Activated naive CD4-positive, alpha-beta T cell treated with anti-CD3 and anti-CD28 coated beads, Interleukin-2, amount 50 U/mL, for 16 hours (primary cell): ENCODE measurements around the gene S1PR3.

Experiments used
- DNase-seq: peaks from one replicate; pipeline ENCODE4 v3.0.0-alpha.2; 2020

The S1PR3 gene

DNA sequence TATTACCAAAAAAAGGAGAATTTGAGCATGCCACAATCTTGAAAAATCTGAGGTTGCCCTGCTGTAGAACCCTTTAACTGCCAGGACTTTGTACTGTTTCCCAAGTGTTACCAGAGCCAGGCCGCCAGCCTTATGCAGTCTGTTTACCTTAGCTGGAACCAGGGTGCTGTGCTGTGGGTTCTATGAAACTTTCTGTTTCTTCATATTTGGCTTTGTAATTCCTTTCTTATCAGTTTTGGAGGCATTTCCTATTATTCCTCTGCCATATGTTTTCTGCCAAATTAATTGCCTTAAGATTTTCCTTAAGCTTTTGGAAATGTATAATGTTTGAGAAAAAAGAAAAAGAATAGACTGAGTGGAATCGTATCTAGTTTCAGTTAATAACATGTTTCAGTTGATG, 2.1 kb downstream of the S1PR3 start:
- DNase-seq, result no peak

DNA sequence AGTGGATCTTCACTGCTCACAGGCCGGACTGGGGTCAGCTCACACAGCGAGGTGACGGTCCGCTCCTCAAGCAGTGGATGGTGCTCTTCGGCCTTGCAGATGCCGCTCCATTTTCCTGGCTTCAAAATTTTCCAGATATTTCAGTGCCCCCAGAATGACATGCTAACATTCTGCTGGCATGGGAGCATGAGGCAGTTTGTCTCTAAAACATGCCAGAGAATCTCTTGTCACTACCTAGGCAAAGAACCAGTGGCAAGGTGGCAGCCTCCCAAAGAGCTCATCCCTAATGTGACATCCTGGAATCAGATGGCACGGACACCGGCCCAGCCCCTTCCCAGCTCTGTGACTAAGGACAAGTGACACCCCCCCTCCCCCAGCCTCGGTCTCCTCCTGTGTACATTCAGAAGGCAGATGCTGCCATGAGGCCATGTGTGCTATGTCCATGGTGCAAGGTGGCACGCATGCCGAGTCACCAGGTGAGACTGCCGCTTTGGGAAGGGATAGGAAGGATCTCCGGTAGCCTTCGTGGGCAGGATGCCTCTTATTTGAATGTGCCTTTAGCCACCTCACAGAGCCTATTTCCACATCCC, 2.7 kb downstream of the S1PR3 start:
- DNase-seq, result no peak

DNA sequence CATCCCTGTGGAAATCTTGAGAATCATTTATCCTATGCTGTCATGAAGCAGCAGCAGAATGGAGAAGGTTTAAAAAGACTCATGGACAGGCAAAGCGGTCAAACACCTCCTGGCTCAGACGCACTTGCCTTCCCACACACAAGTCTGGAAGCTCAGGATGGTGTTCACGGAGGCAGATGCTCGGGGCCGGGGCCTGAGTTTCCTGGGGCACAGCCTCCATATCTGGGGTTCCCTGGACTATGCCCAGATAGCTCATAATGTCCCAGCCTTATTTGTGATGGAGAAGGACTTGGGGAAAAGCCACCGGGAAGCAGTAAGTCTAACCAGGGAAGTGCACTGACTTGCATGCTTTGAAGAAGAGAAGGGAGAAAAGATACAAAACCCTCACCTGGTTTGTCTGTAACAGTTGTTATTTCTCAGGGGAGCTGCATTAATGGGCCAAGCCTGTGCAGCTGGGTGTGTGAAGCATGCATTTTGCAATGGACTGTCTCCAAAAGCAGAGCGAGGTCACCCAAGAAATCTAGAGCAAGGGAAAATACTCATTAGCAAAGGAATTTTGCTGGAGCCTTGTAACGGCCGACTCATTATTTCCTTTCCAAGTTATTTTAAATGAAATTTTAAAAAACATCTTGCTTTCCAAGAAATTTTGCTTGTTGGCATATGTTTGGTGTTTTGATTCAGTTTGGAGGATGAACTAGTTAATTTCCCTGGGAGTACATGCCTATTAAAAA, 3.4 kb downstream of the S1PR3 start:
- no peak for DNase-seq

DNA sequence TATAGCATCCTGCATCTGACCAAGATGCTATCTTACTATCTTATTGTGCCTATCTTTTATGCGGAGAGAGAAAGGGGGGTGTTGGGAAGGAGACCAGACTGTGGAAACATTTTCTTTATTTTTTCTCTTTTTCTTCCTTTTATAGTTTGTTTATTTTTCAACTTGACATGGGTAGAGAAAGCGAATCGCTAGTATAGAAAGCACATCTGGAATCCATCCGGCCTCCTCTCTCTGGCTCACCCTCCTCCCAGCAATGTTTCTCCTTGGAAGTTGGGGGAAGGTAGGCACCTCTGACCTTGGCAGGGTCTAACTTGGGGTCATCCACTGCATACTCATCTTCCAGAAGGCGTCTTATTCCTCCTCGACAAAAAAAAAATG, 3.9 kb downstream of the S1PR3 start:
- no peak for DNase-seq

DNA sequence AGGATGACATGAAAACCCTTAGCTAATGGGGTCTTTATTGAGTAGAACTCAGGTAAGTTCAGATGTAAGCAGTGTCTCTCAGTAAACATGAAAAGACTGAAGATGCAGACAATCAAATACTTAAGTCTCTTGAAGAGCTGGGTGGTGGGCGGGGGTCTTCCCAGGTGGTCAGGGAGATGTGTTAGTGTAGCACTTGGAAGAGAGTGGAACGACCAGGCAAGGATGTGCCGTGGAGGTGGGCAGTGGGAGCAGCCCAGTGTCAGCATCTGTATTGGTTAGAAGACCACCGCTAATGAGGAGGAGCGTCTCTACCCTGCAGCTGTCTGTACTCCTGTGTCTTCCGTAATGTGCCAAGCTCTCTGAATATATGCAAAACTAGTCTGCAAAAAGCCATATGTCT, 4.4 kb downstream of the S1PR3 start:
- DNase-seq, result no peak

DNA sequence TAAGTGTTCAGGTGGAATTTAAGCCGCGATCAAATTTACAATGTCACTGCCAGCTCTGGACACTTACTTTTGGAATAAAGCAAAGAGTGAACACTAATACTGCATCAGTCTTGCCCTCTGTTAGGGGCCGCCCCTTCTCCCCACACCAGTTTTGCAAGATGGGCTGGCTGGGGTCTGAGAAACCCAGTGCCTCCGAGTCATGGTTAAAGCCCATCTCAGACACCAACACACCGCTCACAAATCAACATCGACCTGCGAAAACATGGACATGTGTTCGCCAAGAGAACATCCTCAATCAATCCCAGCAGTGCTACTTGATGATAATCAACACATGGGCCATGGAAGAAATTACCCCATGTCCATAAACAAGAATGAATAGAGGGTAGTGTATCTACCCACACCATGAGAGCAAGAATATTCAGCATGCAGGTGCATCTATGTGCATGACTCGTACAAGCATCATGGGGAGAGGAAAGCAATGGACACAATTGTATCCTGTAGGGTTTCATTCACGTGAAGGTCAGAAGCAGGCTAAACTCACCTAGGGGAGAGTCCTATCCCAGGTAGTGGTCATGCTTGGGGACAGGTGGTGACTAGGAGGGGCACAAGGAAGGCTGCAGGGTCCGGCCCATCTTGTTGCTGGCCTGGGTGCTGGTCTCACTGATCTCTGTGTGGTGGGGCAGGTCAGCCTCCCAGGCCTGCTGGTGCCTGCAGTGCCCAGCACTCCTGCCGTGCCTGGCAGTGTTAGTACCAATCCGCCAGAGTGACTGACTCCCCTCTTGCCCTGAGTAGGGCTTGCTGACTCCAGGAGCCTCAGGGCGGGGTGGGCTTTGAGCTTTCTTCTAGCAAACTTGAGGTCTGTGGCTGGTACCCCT, 5.0 kb downstream of the S1PR3 start:
- no peak for DNase-seq

DNA sequence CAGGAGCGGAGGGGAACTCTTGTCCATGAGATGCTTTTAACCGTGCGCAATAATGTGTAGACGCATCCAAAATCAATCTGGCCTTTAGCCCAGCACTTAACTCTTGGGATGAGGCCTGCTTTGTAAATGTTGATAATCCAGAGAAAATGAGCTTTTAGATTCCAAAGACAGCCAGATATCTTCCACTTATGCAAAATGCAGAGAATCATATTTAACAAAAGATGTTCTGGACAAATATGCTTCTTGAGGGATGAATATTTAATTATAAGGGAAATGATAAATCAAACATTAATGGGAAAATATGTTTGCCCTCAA, 5.6 kb downstream of the S1PR3 start:
- DNase-seq, result no peak

DNA sequence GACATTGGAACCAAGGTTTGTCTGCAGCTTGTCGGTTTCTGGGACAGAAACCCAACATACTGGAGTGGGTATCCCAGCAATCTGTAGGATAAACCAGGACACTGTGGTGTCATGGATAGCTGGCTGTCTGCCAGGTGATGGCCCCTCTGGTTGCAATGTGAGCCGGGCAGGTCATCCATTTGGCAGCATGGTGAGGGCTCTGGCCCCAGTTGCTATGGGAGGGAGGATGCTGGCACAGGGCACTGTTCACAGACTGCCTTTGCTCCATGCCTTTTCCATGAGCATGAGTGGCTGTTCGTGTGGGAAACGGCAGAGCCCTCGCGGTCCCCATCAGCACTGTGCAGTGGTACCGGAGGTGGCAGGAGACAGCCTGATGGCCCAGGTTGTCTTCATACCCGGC, 6.4 kb downstream of the S1PR3 start:
- no peak for DNase-seq

DNA sequence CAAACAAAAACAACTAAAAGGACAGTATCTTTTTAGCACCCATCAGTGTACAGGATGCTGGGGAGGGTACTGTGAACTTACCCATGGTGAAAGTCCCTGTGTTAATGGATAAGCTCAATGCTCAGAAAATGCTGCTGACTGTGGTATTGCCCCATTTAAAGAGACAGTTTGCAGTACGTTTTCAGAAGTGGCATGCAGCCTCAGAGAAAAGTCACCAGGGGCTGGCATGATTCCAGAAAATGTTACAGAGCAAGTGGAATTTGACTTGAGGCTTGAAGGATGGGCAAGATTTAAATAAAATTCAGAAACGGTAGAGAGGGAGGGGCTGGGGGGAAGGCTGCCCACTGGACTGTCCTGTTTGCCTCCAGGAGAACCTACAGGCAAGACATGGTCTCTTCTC, 7.2 kb downstream of the S1PR3 start:
- no peak for DNase-seq

DNA sequence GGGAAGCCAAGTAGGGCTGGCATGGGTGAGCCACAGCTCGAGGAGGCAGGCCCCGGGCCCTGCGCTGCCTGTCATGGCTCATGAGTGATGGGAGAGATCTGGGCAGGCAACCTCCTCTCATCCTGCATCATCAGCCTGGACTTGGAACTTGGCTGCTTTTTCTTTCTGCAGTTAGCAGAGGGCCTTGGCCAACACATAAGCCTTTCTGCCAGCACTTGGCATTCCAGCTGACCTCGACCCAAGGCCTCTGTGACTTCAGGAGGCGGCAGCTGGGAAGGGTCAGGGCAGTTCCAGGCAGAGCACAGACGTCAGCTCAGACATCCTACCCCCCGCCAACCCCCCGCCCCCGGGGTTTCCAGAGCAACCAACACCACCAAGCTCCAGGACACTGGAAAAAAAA, 7.6 kb downstream of the S1PR3 start:
- no peak for DNase-seq

DNA sequence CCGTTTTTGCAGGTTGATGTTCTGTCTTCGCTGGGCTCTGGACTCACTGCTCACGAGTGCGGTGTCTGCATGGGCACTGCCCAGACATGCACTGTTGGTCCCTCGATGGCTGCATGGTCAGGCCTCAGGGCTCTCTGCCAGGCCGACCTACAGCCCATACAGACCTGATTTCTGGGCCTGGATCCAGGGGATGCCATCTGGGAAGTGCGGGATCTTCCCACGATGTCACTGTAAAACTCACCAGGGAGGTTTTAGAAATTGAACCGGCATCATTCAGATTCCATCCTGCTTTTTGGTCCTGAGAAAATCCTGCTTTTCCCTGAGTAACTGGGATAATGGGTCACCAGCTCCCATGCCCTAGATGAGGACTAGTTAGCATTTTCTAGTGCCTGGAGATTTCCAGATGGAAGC, 9.1 kb downstream of the S1PR3 start:
- DNase-seq, result no peak

DNA sequence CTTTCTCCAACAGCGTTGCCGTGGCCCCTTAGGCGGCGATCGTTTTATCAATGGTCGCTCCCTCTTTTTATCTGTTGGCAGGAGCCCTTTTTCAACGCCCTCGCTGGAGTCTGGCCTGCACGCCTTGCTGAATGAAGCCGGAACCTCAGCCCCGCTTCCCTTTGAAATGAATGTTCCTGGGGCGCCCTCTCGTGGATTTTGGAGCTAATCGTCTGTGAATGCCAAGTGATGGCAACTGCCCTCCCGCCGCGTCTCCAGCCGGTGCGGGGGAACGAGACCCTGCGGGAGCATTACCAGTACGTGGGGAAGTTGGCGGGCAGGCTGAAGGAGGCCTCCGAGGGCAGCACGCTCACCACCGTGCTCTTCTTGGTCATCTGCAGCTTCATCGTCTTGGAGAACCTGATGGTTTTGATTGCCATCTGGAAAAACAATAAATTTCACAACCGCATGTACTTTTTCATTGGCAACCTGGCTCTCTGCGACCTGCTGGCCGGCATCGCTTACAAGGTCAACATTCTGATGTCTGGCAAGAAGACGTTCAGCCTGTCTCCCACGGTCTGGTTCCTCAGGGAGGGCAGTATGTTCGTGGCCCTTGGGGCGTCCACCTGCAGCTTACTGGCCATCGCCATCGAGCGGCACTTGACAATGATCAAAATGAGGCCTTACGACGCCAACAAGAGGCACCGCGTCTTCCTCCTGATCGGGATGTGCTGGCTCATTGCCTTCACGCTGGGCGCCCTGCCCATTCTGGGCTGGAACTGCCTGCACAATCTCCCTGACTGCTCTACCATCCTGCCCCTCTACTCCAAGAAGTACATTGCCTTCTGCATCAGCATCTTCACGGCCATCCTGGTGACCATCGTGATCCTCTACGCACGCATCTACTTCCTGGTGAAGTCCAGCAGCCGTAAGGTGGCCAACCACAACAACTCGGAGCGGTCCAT, 10.0 kb downstream of the S1PR3 start:
- DNase-seq, result peak; percentile 81

DNA sequence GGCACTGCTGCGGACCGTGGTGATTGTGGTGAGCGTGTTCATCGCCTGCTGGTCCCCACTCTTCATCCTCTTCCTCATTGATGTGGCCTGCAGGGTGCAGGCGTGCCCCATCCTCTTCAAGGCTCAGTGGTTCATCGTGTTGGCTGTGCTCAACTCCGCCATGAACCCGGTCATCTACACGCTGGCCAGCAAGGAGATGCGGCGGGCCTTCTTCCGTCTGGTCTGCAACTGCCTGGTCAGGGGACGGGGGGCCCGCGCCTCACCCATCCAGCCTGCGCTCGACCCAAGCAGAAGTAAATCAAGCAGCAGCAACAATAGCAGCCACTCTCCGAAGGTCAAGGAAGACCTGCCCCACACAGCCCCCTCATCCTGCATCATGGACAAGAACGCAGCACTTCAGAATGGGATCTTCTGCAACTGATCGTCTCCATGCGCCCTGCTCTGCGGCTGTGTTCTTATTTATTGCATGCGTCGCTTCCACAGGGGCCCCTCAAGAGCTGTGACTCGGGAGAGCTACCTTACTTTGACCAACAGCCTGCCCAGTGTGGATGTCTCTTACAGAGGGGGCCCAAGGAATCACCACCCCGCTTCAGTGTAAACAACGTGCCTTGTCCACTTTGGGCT, 10.8 kb downstream of the S1PR3 start:
- no peak for DNase-seq

DNA sequence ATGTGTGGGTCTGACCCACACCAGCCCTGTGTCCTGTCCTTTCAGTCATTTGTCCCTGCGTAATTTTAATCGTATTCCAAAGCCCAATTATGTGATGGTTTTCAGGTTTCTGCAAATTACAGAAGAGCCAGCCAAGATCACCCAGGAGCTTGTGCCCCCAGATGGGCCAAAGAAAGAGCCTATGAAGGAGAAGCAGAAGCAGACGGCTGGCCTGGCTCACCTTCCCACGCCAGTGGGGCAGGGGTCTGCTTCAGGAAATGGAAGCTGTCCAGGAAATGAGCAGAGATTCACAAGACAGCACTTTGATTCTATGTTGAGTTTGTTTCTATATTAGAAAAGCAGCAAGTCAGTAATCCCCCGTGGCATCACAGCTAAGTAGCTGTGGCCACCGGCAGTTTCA, 11.7 kb downstream of the S1PR3 start:
- DNase-seq, result no peak

DNA sequence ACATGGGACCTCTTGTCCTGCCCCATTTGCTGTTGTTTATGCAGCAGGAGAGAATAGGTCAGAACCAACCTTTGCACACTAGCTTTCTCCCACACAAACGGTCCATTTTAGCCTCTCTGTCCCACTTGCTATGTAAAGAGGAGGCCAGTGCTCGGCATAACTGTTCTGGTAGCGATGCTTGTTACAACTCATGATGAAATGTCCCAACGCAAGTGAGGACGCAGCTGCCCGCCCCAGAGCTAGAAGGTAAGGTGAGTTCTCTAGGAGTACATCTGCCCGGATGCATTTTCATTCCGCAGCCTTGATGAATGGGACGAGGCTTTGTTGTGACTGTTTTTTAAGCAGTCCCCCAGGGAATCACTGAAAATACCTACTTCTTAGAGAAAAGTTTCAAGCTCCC, 14.1 kb downstream of the S1PR3 start:
- DNase-seq, result no peak

DNA sequence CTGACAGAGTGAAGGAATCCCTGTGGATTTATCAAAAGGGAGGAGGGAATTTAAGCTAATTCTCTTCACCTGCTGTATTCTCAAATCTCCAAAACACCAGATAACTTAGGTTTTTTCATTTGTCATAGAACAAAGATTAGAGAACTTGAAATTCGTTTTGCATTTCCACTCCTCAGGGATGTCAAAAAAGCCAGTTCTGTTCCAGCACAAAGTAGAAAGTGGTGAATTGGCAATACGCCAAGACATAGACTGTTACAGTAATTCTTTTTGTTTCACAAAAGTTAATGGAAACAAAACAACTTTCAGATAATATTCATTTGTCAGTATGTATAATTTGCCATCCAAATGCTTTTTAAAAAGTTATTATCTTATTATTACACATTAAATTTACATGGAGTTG, 15.0 kb downstream of the S1PR3 start:
- DNase-seq, result no peak

DNA sequence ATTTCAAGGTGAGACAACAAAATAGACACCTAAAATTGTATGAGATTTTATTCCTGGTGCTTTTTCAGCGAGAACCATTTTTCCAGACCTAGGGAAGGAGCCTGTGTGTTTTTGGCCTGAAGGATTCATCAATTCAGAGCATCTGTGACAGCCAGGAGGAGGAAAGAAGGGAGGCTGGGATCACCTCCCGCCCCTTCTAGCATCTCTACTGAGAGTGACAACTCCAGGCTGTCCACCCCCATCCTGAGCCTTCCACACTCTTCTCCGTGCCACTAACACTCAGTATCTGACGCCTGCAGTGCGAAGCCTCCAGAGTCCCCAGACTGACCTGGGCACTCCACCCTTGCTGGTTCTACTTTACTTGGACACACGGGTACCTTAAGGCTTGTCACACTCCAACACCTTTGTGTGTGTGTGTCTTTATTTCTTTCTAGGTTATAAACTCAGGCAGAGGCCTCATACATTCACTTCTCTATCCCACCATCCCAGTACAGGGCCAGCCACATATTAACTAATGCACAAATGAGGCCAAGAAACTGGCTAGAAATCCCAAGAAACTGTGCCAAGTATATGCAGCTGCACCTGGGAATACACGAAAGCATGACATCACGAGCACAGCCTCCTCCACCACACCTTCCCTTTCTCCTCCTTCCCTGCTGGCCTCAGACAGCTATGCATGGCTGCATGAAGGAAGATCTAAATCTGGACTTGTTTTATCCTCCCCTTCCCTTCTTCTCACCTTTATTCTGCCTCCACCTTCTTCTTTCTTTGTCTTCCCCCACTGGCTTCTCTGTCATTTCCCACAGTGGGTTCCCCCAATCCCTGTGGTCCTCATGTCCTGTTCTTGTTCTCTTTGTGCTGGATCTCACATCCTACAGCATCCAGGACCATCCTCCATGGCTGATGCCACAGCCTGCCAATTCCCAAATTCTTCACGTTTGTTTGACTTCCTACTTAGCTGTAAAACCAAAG, 16.0 kb downstream of the S1PR3 start:
- no peak for DNase-seq

DNA sequence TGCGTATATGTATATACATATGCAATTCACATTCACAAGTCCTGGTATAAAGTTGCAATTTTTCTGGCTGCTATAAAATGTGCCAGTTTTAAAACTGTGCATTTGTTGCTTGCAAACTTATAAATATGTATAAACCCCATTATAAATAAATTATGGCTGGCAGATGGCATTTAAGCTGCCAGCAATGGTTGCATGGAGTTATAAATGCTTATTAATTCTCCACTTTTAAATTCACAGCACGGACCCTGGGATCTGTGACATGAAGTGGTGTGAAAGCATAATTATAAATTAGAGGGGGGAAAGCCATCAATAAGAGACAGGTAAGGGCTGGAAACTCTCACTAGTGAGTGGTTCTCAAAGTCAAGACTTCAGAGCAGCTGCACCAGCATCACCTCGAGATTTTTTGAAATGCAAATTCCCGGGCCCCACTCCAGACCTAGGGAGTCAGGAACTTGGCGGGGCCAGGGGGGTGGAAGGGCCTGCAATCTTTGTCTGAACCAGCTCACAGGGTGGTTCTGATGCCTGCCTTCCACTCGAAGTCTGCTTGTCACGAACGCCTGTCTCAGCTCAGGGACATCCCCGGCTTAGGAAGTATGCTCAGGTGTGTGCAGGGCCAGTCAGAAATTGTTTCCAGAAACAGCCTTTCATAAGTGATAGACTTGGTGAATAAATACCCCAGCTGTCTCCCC, 16.9 kb downstream of the S1PR3 start:
- no peak for DNase-seq

DNA sequence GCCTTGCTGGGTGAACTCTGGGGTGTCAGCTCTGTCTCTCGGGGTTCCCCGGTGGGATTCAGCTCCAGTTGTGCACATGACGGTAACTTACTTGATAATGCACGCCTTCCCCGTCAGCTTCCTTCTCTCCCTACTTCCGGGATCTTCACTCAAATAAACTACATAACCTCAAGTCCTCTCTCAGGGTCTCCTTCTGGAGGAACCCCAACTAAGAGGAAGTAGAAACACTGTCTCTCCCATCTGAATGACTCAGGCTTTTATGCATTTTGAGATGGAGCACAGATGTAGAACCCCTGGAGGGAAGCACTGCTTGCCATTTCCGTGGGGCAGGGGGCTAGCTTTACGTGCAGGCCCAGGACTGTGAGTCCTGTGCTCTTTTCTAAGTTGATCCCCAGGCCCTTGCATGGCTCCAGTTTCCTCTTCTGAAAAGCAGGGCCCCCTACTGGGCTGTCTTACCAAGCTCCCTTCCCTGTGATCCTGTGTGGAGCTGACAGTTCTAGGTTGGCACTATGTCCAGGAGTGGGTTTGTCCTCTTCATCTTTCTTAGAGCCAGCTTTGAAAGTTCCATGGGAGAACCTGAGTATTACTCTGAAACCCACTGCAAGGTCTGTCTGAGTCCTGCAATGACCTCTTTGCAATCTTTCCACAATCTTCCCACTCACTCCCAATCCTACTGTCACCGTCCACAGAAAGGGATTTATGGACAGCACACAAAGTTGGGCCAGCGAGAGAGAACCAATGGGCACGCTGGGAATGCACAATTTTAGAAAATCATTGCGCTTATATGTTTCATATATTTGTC, 17.7 kb downstream of the S1PR3 start:
- no peak for DNase-seq

DNA sequence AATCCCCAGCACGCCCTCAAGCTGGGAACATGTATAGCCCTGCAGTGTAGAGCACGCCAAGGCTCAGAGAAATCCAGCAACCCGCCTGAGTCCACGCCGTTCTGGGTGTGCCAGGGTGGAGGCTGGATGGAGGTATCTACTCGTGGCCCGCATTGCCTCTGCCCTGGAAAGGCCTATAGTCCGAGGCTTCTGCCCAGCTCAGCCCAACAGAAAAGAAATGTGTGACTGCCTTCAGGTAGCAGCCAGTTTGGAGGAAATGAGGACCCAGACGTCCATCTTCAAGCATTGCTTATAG, 18.2 kb downstream of the S1PR3 start:
- DNase-seq, result no peak
